ENCODE data around the gene GALNT15. TPM values are rescaled to one million over a fixed set of nuclear protein-coding genes. Genes with fewer than 3 reads are reported as not detected.

Gene GALNT15
- total RNA-seq, 1 experiment from 2014 or later = not detected

- no TSS peak for BruUV-seq (replicated peaks)
Observed at GRCh38 chr3:16142350-16143025, 32.0 kb upstream of the GALNT15 start.

DNA sequence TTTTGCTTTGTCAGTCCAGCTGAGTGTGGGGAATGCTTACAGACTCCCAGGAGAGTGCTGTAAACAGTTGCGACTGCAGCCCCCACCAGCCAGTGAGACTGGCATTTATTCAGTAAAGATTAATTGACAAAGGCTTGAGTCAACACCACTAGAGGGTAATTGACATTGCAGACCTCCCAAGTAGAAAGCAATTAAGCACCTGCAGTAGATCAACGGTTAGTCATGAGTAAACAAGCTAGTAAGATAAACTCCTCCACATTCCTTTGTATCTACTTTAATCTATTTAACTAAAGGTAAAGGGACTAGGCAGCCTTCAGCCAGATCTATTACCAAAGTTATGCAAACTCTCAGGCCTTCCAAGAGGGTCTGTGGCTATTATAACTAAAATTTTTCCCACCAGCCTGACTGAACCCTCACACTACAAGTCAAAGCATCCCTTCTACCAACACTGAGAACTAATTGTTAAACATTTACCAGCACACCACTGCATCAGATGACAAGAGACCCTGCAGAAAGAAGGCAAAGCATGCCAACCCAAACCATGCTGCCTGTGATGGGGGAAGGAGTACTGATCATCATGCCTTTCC, 30.5 kb upstream of the GALNT15 start:
- no TSS peak for BruUV-seq (replicated peaks)
- TF ChIP-seq CTCF (conservative IDR thresholded peaks at IDR 0.05; ENCODE audit: low read depth, low read length) (no peak), EZH2 (IDR thresholded peaks at IDR 0.05; ENCODE audit: borderline replicate concordance, low read depth, low read length, poor library complexity, severe bottlenecking) (no peak)
- ChIA-PET CTCF (no interaction called here), POLR2A (ENCODE audit: low non-redundant PET) (no interaction called here)
- no peaks in the 10 kb centered on the region for H3K4me1 ChIP-seq (ENCODE audit: insufficient read depth, low read length, poor library complexity, severe bottlenecking)
- DNase-seq (ENCODE audit: low spot score) = no peak
- no peak overlapping the region for H3K27ac ChIP-seq (ENCODE audit: low read depth, low read length, poor library complexity, severe bottlenecking)
- H3K4me3 ChIP-seq (ENCODE audit: low read depth, low read length, poor library complexity, severe bottlenecking) = no peak overlapping the region
- no peaks in the 10 kb centered on the region for H3K27me3 ChIP-seq (replicated peaks; ENCODE audit: insufficient read depth, low read depth, low read length, poor library complexity)
- intact Hi-C loops (cut with micrococcal nuclease; ENCODE audit: unreplicated experiment) = no loop called here
- no peaks in the 10 kb centered on the region for H3K9me3 ChIP-seq (ENCODE audit: low read depth, low read length, poor library complexity, severe bottlenecking)
- no peaks in the 10 kb centered on the region for H3K36me3 ChIP-seq (ENCODE audit: insufficient read depth, low read length, poor library complexity, severe bottlenecking)

More at GRCh38 chr3:16142350-16143025, 32.0 kb upstream of the GALNT15 start:
- no peak for TF ChIP-seq EZH2 (IDR thresholded peaks at IDR 0.05; ENCODE audit: borderline replicate concordance, low read depth, low read length, poor library complexity, severe bottlenecking)
- intact Hi-C loops (cut with micrococcal nuclease; ENCODE audit: unreplicated experiment) = no loop called here
- no peaks in the 10 kb centered on the region for H3K27me3 ChIP-seq (replicated peaks; ENCODE audit: insufficient read depth, low read depth, low read length, poor library complexity)
- H3K4me1 ChIP-seq (ENCODE audit: insufficient read depth, low read length, poor library complexity, severe bottlenecking) = no peaks in the 10 kb centered on the region
- CTCF ChIA-PET = no interaction called here
- no peak for DNase-seq (ENCODE audit: low spot score)
- H3K27ac ChIP-seq (ENCODE audit: low read depth, low read length, poor library complexity, severe bottlenecking) = no peak overlapping the region
- no peaks in the 10 kb centered on the region for H3K36me3 ChIP-seq (ENCODE audit: insufficient read depth, low read length, poor library complexity, severe bottlenecking)
- no peaks in the 10 kb centered on the region for H3K9me3 ChIP-seq (ENCODE audit: low read depth, low read length, poor library complexity, severe bottlenecking)
- no peak overlapping the region for H3K4me3 ChIP-seq (ENCODE audit: low read depth, low read length, poor library complexity, severe bottlenecking)
- POLR2A ChIA-PET (ENCODE audit: low non-redundant PET) = no interaction called here

- DNase-seq (ENCODE audit: low spot score) = no peak
- no TSS peak for BruUV-seq (replicated peaks)
- H3K27me3 ChIP-seq (replicated peaks; ENCODE audit: insufficient read depth, low read depth, low read length, poor library complexity) = no peaks in the 10 kb centered on the region
- CTCF ChIA-PET = no interaction called here
- TF ChIP-seq CTCF (conservative IDR thresholded peaks at IDR 0.05; ENCODE audit: low read depth, low read length) (no peak), EZH2 (IDR thresholded peaks at IDR 0.05; ENCODE audit: borderline replicate concordance, low read depth, low read length, poor library complexity, severe bottlenecking) (no peak)
- H3K27ac ChIP-seq (ENCODE audit: low read depth, low read length, poor library complexity, severe bottlenecking) = no peak overlapping the region
- POLR2A ChIA-PET (ENCODE audit: low non-redundant PET) = interaction anchor here (0.5 kb wide), 1 partner anchor 348 kb away, joined by 9 read pairs; no protein-coding TSS in a partner anchor
- no peaks in the 10 kb centered on the region for H3K4me1 ChIP-seq (ENCODE audit: insufficient read depth, low read length, poor library complexity, severe bottlenecking)
- no peaks in the 10 kb centered on the region for H3K36me3 ChIP-seq (ENCODE audit: insufficient read depth, low read length, poor library complexity, severe bottlenecking)
- intact Hi-C loops (cut with micrococcal nuclease; ENCODE audit: unreplicated experiment) = no loop called here
- H3K4me3 ChIP-seq (ENCODE audit: low read depth, low read length, poor library complexity, severe bottlenecking) = no peak overlapping the region
- no peaks in the 10 kb centered on the region for H3K9me3 ChIP-seq (ENCODE audit: low read depth, low read length, poor library complexity, severe bottlenecking)
Observed at GRCh38 chr3:16145176-16145575, 29.3 kb upstream of the GALNT15 start.
